GM08714 (cell line): ENCODE data around the gene MRPS33.
A peak's percentile ranks its signal among the peaks of the same experiment; 100 is the strongest.
"Not testable (repeated sequence)": the region's sequence is repeated elsewhere in the genome, so short reads cannot be mapped to it uniquely, and the experiment has no call there.

ENCODE experiments used
- H3K4me3 ChIP-seq: fragments of 200-500 bp; sonication (Bioruptor generic); 2 replicates; pipeline ENCODE4 v1.5.1; 2014; ENCODE audit warnings: mild to moderate bottlenecking, low read length, inconsistent platforms
- ZNF274 ChIP-seq: IDR thresholded peaks from 2 replicates; pipeline ENCODE4 v1.6.1; 2012; ENCODE audit warnings: mild to moderate bottlenecking, low read depth, low read length

Gene MRPS33

DNA sequence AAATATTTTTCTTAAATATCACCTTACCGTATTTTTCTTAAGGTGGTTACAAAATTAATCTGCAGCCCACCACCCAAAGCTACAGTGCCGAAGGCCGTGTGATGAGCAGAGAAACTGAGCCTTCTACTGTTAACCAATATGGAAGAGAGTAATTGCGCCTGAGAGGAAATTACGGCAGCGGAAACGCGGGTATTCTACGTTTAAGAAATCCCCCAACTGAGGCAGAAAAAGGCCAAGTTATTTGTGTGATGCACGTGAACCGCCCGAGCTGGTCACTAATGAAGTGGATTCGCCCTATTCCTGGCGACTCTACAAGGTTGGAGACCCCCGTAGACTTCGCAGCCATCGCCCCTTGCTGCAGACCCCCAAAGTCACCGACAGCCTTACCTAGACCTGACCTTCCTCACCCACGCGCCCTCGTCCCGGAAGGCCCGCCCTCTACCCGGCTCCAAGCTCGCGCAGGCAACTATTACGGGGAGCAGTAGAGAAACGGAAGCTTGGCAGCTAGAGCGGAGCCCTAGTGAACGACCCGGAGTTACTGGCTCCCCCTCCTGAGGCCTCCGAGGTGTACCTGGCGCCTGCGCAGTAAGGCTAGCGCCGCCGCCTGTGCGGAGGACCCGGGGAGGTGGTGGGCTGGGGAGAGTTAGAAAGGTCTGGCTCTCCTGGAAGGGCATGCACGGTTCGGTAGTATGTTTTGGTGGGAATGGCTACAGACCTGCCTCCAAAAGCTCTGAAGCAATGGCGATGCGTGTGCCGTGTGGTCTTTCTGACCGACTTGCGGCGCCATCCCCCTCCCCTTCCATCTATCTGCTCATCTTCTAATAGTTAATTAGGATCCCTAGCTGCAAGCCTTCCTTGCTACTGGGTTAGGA is at the start of gene MRPS33:
Gene MRPS33, minus strand, starts transcription at position 429 of the 872 bp plus-strand sequence. CDS start 4,319 bp downstream, outside the sequence.
- H3K4me3 ChIP-seq: peak within 1 kb of the TSS; percentile 99
- TF ChIP-seq ZNF274: no peak

DNA sequence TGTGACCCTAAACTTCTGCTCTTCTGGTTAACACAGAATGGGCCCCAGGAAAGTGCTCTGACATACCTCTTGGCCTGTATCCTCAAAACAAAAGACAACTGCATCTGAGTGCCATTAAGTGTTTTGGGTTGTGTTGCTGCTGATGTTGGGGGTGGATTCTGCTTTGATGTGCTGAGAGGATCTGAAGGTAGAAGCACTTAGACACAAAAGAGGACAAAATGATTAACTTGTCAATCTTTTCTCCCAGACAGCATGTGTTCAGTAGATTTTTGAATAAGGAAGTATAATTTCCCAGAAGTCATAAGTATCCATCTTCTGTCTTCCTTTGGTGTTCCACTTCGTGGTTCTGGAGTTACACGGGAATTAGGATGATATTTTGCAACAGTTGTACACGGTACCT is 43.0 kb upstream of the MRPS33 start:
- H3K4me3 ChIP-seq: no peak overlapping the region
- no peak for TF ChIP-seq ZNF274

DNA sequence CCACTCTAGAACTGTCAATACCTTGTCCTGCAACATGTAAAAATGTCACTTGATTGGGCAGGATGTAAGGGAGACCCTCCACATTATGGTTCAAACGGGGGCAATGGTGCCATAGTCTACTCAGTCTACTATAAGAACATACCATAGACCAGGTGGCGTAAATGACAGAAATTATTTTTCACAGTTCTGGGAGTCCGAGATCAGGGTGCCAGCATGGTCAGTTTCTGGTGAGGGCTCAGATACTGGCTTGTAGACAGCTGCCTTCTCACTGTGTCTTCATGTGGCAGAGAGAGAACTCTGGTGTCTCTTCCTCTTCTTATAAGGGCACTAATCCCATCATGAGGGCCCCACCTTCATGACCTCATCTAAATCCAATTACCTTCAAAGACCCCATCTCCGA is 40.4 kb upstream of the MRPS33 start:
- no peak for TF ChIP-seq ZNF274
- H3K4me3 ChIP-seq: no peak overlapping the region

DNA sequence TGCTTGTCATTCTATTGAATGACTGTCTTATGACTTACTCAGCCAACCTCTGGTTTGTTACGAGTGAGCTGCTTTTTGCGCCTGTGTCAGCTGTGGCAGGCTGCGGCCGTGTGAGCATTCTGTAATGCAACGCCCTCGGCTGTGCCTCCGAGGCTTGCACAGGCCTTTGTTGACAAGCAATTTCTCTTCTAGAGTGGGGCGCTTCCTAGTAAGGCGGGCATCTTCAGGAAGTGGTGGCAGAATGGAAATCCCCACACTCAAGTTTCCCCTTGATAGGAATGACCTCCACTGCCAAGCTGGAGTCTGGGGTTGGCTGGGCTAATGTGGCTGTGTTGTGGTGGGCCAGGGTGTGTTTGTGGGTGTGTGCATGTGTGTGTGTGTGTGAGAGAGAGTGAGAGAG is 38.9 kb upstream of the MRPS33 start:
- TF ChIP-seq ZNF274: no peak
- no peak overlapping the region for H3K4me3 ChIP-seq

DNA sequence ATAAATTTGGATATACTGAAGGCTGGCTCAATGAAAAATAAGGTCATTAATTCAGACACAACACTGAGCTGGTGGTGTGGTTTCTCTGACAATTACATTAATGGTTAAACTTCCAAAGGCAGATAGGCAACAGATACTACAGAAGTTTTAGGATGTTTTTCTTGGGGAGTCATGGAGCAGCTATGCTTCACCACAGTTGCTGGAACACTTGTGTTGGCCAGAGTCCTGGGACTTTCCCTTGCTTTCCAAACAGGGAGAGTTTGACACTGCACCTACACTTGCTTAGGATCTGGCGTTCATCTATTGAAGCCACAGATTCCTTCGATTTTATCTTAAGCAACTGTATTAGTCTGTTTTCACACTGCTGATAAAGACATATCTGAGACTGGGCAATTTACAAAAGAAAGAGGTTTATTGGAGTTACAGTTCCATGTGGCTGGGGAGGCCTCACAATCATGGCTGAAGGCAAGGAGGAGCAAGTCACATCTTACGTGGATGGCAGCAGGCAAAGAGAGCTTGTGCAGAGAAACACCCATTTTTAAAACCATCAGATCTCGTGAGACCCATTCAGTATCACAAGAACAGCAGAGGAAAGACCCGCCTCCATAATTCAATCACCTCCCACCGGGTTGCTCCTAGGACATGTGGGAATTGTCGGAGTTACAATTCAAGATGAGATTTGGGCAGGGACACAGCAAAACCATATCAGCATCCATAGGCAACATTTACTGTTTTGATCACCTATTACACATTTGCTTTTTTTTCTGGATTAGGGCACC is 31.3 kb upstream of the MRPS33 start:
- no peak overlapping the region for H3K4me3 ChIP-seq
- no peak for TF ChIP-seq ZNF274

DNA sequence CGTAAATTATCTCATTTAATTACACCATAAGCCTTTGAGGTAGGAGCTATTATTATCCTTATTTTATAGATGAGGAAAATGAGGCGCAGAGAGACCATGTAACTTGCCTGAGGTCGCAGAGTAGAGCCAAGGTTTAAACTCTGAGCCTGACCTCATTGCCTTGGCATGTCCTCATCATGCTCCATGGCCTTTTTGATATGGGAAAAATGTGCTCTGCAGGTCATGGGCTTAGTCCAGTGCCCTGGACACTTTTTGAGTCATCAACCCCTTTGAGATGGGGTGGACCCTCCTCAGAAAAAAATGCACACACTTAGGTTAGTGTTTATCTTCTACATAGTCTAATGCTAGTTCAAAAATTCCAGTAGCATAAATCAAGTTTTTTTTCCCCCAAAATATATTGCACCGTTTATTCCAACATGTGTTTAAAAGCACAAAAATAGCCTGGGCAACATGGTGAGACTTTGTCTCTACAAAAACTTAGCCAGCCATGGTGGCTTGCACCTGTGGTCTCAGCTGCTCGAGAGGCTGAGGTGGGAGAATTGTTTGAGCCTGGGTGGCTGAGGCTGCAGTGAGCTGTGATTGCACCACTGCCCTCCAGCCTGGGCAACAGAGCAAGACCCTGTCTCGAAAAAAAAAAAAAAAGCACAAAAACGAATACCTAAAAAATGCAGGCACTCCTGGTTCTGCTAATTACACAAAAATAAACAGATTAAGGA is 30.5 kb upstream of the MRPS33 start:
- no peak for TF ChIP-seq ZNF274
- no peak overlapping the region for H3K4me3 ChIP-seq

DNA sequence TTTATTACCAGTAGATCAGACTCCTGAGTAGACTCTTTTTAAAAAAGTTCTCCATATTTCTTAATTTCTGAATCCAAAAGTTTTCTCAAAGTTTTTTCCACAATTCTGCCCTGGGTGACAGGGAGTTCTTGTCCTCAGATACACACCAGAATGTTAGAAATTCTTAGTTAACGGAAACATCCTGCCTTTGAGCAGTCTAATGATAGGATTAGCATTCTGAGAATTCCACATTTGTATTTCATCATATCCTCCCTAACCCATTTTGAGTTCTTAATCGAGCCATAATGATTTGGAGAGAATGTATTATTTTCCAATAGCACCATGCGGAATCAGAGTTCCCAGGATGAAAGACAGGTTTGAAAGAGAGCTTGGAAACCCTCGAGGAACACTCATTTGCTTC is 28.9 kb upstream of the MRPS33 start:
- H3K4me3 ChIP-seq: no peak overlapping the region
- no peak for TF ChIP-seq ZNF274

DNA sequence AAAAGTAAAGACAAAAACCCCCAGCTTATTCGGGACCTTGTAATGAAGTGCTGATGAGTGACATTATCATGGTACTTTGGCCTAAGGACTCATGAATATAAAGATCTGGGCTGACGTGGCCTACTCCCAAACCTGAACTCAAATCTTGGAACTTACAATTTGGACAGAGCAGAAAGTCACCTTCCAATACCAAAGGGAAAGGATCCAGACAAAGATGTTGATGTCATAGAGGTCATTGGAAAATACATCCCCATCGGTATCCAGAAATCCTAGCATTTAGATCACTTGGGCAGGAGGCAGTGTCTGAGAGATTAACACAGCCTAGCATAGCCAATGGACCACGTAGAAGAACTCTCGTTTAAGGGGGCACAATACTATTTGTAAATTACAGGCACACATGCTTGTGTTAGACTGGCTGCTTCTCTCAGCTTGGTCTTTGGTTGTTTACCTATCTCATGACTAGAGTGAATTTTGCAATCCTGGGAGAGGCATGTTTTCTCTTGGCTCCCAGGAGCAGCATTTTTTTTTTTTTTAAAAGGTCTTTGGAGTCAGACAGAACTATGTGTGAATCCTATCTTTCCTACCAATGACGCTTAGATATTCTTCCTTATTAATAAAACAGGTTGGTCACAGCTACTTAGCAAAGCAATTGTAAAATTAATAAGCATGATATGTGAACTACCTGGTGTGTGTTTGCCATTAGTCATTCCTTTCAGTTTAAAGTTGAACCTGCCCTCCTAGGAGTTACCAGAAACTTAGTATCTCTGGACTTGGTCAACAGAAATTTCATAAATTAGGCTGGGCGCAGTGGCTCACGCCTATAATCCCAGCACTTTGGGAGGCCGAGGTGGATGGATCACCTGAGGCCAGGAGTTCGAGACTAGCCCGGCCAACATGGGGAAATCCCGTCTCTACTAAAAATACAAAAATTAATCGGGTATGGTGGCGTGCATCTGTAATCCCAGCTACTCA is 27.8 kb upstream of the MRPS33 start:
- no peak overlapping the region for H3K4me3 ChIP-seq
- no peak for TF ChIP-seq ZNF274

DNA sequence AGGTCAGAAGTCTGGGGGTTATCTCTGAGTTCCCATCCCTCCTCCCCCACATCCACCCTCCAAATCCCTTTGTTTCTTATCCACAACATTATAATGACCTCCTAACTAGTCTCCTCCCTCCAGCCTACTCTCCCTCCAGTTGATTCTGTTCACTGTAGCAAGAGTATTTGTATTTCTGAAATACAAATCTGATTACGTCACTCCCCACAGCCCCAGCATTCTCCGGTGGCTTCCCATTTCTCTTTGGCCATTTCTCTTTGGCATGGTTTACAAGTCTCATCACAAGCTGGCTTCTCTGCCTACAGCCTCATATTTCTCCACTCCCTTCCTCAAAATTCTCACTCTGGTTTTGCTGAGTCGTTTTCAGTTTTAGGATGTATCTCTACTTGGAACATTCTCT is 24.6 kb upstream of the MRPS33 start:
- H3K4me3 ChIP-seq: no peak overlapping the region
- TF ChIP-seq ZNF274: no peak

DNA sequence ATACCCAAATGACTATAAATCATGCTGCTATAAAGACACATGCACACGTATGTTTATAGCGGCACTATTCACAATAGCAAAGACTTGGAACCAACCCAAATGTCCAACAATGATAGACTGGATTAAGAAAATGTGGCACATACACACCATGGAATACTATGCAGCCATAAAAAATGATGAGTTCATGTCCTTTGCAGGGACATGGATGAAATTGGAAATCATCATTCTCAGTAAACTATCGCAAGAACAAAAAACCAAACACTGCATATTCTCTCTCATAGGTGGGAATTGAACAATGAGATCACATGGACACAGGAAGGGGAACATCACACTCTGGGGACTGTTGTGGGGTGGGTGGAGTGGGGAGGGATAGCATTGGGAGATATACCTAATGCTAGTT is 23.3 kb upstream of the MRPS33 start:
- not testable (repeated sequence) for H3K4me3 ChIP-seq

DNA sequence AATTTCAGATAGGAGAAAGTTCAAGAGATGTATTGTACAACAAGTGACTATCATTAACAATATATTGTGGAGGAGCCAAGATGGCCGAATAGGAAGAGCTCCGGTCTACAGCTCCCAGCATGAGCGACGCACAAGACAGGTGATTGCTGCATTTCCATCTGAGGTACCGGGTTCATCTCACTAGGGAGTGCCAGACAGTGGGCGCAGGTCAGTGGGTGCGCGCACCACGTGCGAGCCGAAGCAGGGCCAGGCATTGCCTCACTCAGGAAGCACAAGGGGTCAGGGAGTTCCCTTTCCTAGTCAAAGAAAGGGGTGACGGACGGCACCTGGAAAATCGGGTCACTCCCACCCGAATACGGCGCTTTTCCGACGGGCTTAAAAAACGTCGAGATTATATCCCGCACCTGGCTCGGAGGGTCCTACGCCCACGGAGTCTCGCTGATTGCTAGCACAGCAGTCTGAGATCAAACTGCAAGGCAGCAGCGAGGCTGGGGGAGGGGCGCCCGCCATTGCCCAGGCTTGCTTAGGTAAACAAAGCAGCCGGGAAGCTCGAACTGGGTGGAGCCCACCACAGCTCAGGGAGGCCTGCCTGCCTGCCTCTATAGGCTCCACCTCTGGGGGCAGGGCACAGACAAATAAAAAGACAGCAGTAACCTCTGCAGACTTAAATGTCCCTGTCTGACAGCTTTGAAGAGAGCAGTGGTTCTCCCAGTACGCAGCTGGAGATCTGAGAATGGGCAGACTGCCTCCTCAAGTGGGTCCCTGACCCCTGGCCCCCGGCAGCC is 18.0 kb upstream of the MRPS33 start:
- H3K4me3 ChIP-seq: not testable (repeated sequence)

DNA sequence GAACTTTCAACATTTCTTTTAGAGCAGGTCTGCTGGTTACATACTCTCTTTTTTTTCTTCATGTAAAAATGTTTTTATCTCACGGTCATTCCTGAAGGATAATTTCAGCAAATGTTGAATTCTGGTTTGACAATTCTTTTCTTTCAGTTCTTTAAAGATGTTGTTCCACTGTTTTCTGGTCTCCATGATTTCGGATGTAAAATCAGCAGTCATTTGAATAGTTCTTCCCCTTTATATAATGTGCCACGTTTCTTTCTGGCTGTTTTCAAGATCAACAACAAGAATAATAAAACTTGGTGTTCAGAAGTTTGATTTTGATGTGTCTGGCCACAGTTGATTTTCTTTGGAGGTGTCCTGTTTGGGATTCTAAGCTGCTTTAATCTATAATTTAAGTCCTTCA is 14.0 kb upstream of the MRPS33 start:
- no peak for TF ChIP-seq ZNF274
- no peak overlapping the region for H3K4me3 ChIP-seq

DNA sequence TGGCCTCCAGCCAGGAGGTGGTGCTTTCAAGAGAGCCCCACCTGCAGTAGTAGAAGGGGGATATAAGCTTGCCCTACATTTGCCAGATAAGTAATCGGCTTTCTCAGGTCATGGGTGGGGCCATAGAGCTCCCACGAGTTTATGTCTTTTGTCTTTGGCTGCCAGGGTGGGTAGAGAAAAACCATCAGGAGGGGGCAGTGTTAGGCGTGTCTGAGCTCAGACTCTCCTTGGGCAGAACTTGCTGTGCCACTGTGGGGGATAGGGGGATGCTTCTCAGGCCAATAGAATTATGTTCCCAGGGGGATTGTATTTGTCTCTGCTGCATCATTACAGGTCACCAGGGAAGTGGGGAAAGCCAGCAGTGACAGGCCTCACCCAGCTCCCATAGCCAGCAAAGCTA is 12.3 kb upstream of the MRPS33 start:
- TF ChIP-seq ZNF274: no peak
- no peak overlapping the region for H3K4me3 ChIP-seq
